Choroid plexus epithelial cell (primary cell): Measurements from ENCODE around the gene ACAA1.
"Not testable (repeated sequence)": the region's sequence is repeated elsewhere in the genome, so short reads cannot be mapped to it uniquely, and the experiment has no call there.

Experiments
- DNase-seq: peaks from one replicate; pipeline ENCODE4 v3.0.0-alpha.2; 2010; ENCODE audit warnings: low read depth
- H3K4me3 ChIP-seq: 2 replicates; pipeline ENCODE4 v1.5.1; 2011; ENCODE audit warnings: low read depth, mild to moderate bottlenecking, control low read depth, low read length, moderate library complexity
- CTCF ChIP-seq: conservative IDR thresholded peaks from 2 replicates; pipeline ENCODE4 v1.5.1; 2011; ENCODE audit warnings: low read depth, mild to moderate bottlenecking, control low read depth, inconsistent platforms, low read length, moderate library complexity

Gene ACAA1

GRCh38 chr3:38083871-38084333 lies 53.0 kb downstream of the ACAA1 start:
- no peak overlapping the region for H3K4me3 ChIP-seq
- no peak for DNase-seq
- TF ChIP-seq CTCF: no peak

GRCh38 chr3:38083254-38083653 lies 53.7 kb downstream of the ACAA1 start:
- H3K4me3 ChIP-seq, DNase-seq: not testable (repeated sequence)

- not testable (repeated sequence) for DNase-seq, H3K4me3 ChIP-seq
These were observed 54.6 kb downstream of the ACAA1 start for GRCh38 chr3:38082296-38082695.

- DNase-seq, H3K4me3 ChIP-seq: not testable (repeated sequence)
These were observed 59.9 kb downstream of the ACAA1 start for GRCh38 chr3:38077073-38077472.
